HG03565 (cell line): Measurements from ENCODE around the gene SLC6A5.

Experiments
- ATAC-seq: cut with Tn5 transposase; IDR thresholded peaks from one replicate; pipeline ENCODE4 v1.9.1; 2021; ENCODE audit warnings: mild to moderate bottlenecking, moderate library complexity; ENCODE audit not compliant: unreplicated experiment

The SLC6A5 gene

DNA sequence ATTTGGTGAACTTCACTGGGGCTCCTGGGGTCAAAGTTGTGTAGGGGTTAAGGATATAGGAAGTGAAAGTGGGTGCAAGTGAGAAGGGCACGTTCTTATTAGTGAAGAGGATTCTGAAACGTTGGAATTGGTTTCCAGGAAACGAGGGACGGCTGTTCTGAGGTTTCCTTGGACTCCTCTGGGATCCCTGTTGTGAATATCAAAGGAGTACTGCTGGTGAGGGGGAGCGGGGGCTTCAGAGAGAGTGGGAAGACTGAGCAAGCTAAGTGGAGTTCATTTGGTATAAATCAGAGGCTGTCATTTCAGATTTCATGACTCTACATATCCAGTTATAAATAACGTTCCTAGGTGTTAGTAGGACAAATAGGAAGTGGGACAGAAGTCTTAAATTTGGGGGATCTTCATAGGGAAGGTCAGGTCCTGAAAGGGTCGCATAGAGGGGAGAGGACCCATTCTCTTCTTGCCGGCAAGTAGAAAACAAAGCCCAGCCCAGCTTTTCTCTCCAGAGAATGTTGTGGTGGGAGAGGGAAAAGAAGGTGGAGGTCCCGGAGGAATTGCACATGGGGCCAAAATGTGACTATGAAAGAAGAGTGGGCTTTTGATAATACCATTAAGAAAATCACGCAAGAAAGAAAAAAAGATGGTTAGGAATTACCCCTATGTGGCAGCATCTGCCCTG is 68.9 kb downstream of the SLC6A5 start:
- ATAC-seq: no peak

DNA sequence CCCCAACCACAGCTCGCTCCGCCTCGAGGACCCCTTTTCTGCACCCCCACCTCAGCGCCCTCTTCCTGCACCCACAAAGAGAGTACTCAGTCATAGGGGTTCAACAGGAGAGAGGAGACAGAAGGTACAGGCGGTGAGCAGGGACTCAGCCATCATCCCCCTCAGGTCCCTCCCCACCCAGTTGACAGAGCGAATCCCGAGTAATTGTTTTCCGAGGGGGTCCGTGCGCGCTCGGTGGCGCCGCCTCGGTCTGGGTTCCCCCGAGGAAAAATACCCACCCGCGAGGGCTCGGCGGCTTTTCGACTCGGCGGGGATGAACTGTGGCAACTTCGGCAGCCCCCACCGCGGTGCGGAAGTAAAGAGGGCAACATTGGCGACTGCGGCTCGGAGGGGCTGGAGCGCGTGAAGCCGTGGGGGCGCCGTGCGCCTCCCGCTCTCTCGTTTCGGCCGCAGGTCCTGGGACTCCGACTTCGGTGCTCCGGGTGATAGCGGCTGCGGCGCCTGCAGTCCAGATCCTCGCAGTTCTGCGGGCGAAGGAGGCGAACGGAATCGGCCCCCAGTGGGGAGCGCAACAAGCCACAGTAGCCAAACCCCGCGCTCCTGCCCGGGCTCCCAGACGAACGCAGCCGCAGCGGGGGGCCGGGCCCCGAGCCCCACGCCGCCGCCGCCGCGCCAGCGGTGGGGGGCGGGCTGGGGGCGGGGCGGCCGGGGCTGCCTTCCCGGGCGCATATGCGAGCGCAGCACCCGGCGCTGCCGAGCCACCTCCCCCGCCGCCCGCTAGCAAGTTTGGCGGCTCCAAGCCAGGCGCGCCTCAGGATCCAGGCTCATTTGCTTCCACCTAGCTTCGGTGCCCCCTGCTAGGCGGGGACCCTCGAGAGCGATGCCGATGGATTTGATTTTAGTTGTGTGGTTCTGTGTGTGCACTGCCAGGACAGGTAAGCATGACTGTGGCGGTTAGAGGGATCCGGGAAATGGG is 69.7 kb downstream of the SLC6A5 start, which contains the start of gene NELL1:
Gene NELL1, plus strand, starts transcription at position 743 of the 976 bp plus-strand sequence.
- ATAC-seq: no peak

DNA sequence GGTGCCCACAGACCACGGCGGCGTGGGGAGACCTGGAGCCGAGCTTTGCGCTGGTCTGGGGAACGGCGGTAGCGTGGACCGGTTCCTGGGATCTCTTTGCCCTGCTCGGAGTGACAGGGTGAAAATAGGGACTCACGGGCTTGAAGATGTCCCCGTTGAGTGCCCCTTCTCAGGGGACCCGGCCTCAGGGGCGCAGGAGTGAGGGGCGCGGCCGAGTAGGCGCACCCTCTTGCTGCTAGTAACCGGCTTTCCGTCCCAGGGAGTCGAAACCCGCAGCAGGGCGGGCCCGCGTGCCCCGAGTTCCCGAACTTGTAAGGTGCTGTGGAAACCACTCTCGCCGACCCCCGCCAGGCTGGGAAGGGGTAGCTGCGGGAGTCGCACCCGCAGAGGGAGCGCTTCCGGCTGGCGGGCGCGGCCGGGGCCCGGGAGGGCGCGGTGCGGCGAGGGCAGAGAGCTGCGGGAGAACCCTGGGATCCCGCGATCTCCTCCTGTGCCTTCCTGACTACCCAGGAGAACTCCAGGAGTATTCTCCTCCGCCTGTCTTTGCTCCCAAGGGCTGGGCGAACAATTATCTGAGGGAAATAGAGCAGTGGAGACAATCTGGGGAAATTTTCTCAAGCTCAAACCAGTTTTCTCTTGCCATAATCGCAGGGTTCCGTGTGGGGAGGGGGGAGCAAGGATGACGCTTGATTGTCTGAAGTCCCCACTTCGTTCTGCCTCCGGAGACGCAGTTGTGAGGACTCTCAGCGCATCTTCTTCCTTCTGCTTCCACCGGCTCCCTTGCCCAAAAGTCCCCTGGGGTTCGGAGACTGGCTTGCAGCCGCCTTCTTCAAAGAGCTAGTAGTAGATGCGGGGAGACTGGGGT is 70.6 kb downstream of the SLC6A5 start:
- ATAC-seq: no peak

DNA sequence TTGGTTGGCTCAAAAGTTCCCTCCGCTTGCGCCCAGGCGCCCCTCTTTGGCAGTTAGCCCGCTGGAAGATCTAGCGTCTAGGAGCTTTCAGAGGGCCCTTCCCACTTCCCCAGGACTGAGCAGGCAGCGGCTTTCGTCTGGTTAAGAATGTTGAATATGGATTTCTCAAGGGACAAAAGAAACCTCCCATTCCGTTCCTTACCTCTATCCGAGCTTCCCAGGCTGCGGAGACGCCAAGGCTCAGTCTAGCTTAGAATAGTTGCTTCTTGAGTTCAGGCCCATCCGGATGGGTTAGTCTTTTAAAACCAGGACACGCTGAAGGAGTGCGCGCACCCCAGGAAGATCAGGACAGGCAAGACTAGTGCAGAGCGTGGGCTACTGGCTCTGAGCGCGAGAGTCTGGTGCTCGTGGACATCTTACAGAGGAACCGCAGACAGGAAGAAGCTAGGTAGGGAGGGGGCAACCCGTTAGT is 71.6 kb downstream of the SLC6A5 start:
- ATAC-seq: no peak

DNA sequence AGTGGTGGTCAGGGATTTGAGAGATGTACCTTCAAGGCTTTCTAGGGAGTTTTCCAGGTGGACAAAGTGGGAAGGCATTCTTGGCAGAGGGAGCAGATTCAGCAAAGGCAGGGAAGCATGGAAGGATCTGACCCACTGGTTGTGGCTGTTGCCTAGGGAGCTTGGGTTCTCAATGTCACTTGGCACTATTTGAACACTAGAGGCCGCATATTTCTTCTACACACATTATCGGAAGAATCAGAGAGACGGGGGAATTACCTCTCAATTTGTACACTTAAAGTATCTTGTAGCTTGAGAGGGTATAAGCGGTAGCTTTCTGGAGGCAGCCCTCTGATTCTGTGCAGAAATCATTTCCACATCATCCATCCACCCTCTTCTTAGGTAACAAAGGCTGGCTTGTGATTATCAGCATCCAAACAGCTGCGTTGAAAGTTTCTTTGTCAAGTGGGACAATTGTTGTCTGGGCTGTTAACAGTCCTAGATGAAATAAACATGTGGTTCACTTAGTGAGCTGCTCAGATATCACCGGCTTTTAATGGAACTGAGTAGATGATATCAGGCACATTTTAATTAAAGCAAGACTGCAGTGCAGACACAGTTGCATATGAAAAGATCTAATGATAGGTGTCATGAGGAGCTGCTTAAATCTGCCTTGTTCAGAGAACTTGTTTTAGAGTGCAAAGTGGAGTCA is 72.6 kb downstream of the SLC6A5 start:
- ATAC-seq: no peak

DNA sequence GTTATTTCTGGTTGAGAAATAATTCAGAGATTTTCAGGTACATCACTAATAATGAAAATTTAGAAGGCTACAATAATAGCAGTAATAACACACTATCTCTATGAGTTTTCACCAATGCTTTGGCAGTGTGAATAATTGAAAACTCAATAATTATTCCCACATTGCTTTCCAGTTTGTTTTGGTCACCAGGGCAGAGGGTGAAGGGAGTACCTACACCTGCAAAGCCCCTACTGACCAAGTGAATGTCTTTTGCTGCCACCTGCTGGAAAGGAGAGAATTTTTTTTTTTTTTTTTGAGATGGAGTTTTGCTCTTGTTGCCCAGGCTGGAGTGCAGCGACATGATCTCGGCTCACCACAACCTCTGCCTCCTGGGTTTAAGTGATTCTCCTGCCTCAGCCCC is 73.2 kb downstream of the SLC6A5 start:
- ATAC-seq: no peak

DNA sequence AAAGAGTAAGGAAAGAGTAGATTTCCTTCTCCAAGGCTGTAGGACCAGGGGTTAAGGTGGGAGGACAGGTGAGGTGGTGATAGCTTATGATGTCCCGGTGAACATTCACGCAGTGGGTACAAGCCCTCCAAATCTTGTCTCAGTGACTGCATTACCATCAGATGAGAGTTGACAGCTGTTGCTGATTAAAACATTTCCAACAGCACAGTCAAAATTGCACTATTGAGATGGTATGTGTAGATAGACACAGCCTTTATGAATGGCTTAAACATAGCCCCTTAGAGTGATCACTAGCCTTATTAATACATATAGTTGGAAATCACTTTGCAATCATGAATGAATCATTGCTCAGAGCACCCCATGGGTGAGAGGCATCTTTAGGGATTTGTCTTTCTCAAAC is 77.2 kb downstream of the SLC6A5 start:
- ATAC-seq: no peak

DNA sequence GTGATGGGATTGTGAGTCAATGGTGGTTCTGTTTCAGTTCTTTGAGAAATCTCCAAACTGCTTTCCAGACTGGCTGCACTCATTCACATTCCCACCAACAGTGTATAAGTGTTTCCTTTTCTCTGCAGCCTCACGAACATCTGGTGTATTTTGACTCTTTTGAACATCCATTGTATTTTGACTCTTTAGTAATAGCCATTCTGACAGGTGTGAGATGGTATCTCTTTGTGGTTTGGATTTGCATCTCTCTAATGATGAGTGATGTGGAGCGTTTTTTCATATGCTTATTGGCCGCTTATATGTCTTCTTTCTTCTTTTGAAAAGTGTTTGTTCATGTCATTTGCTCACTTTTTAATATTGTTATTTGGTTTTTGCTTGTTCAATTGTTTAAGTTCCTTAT is 89.4 kb downstream of the SLC6A5 start:
- no peak for ATAC-seq

DNA sequence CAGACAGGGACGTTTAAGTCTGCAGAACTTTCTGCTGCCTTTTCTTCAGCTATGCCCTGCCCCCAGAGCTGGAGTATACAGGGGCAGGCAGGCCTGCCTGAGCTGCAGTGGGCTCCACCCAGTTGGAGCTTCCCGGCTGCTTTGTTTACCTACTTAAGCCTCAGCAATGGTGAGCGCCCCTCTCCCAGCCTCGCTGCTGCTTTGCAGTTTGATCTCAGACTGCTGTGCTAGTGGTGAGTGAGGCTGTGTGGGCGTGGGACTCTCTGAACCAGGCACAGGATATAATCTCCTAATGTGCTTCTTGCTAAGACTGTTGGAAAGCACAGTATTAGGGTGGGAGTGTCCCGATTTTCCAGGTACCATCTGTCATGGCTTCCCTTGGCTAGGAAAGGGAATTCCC is 108.5 kb downstream of the SLC6A5 start:
- no peak for ATAC-seq
